G401 (cell line): ENCODE results near the gene ATIC. TPM values are rescaled to one million over a fixed set of nuclear protein-coding genes. Genes with fewer than 3 reads are reported as not detected.
"Not testable (repeated sequence)": the region's sequence is repeated elsewhere in the genome, so short reads cannot be mapped to it uniquely, and the experiment has no call there.

ENCODE experiments used
- DNase-seq: peaks from one replicate; pipeline ENCODE4 v3.0.0-alpha.2; 2015; ENCODE audit warnings: low spot score
- in situ Hi-C: cut with HindIII; loops from 2 replicates; pipeline ENCODE4 v1.10.0; 2016; ENCODE audit warnings: low sequenced_read_pairs, mixed read lengths
- total RNA-seq: library from RNA; depleted of rRNA; stranded (reverse); fragments of >200 nt; shearing (Covaris generic); gene quantifications from 2 replicates; pipeline ENCODE4 v1.2.3, GENCODE V29; 2014

The ATIC gene
- total RNA-seq, 1 experiment from 2014 or later = 60.6 TPM

DNA sequence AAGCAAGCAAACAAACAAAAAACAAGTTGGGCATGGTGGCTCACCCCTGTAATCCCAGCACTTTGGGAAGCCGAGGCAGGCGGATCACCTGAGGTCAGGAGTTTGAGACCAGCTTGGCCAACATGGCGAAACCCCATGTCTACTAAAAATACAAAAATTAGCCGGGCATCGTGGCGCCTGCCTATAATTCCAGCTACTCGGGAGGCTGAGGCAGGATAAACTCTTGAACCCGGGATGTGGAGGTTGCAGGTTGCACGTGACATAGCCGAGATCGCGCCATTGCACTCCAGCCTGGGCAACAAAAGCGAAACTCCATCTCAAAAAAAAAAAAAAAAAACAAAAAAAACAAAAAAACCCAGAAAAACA lies 617 bp upstream of the ATIC start:
- DNase-seq, in situ Hi-C loops: not testable (repeated sequence)

- in situ Hi-C loops = no loop called here
- DNase-seq = no peak
These were observed 1.4 kb downstream of the ATIC start for GRCh38 chr2:215313255-215313613.

GRCh38 chr2:215314896-215315295 lies 3.0 kb downstream of the ATIC start:
- in situ Hi-C loops = no loop called here
- no peak for DNase-seq

- DNase-seq = no peak
- in situ Hi-C loops = no loop called here
These were observed 3.4 kb downstream of the ATIC start for GRCh38 chr2:215315301-215315700.

- no peak for DNase-seq
- in situ Hi-C loops = no loop called here
These were observed 4.5 kb downstream of the ATIC start for GRCh38 chr2:215316336-215316735.

DNA sequence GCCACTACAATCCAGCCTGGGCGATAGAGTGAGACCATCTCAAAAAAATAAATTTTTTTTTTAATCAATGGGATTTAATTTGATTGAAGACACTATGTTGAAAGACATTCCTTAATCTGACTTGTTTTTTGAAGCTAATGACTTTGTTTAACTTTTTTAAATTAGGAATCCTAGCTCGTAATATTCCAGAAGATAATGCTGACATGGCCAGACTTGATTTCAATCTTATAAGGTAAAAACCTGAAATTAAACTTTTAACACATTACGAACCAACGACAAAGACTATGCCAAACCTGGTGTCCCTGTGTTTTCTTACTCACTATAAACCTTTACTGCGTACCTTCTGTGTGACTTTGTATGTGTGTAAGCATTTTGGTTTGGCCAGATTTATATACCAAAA lies 7.6 kb downstream of the ATIC start:
- DNase-seq = no peak
- in situ Hi-C loops = no loop called here

DNA sequence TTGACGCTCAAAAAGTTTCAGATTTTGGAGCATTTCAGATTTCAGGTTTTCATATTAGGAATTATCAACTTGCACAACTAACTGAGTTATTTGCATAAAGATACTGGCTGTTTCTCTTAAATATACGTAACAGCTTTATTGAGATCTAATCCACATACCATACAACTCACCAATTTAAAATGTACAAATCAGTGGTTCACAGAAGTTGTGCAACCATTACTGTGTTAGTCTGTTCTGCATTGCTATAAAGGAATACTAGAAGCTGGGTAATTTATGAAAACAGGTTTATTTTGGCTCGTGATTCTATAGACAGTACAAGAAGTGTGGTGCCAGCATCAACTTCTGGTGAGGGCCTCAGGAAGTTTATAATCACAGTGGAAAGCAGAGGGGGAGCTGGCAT lies 8.2 kb downstream of the ATIC start:
- DNase-seq = no peak
- in situ Hi-C loops = no loop called here

DNA sequence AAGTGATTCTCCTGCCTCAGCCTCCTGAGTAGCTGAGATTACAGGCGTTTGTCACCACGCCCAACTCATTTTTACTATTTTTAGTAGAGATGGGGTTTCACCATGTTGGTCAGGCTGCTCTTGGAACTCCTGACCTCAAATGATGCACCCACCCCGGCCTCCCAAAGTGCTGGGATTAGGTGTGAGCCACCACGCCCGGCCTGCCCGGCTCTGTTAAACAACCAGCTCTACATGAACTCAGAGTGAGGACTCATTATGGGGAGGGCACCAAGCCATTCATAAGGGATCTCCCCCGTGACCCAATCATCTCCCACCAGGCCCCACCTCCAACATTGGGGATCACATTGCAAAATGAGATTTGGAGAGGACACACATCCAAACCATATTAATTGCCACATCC lies 8.8 kb downstream of the ATIC start:
- no peak for DNase-seq
- in situ Hi-C loops = no loop called here

DNA sequence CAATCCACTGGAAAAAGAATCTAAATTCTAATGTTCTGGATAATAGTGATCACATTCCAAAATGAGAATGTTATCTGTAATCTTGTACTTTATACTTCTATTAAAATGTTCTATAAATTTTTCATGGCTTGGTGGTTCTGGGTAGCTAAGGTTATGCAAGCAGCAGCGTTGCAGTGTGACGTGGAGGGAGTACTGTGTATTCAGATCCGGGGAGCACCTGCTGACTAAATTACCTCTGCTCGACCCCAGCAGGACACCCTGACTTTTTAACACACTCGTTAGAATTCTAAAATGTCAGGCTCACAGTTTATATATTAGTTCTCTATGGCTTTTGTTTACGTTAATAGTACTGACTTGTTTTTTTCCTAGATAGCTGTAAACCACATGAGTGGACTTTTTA lies 13.0 kb downstream of the ATIC start:
- in situ Hi-C loops = no loop called here
- no peak for DNase-seq

DNA sequence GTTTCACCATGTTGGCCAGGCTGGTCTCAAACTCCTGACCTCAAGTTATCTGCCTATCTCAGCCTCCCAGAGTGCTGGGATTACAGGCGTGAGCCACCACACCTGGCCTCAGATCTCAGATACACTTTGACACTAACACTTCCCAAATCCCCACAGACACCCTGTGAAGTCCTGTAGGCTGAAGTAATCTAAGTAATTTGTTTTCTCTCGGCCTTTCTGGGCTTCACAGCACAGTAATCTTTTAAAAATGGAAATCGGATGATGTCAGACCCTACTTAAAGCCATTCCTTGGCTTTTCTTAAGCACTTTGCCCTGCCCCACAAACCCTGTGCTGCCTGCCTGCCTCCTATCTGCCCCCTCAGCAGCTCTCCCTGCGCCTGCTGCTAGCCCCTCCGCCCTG lies 16.2 kb downstream of the ATIC start:
- no peak for DNase-seq
- in situ Hi-C loops = no loop called here

DNA sequence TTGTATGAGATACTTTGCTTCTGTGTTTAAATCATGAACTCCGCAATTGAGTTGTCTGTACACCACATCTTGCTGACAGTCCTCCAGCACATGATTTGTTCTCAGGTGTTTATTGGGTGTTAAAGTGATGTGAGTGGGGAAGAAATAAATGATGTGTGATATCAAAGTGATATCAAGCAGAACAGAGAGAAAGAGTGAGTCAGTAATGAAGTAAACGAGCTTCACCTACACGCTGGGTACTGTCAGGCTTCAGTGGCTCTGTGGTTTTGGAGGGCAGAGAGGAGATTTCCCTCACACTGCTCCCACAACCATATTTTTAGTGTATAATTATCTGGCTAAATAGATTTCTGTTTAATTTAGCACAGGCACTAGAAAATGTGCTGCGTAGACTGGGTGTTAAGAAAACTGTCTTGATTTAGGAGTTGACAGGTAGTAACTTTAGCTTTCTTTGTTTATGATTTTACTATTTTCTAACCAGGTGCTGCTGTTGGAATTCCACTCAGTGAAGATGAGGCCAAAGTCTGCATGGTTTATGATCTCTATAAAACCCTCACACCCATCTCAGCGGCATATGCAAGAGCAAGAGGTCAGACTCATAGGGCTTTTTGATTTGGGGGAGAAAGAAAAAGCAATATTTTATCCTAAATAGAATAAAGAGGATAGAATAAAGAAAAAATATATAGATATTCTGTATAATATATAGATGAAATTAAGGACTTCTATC lies 21.2 kb downstream of the ATIC start:
- in situ Hi-C loops = no loop called here

GRCh38 chr2:215338883-215339679 lies 27.2 kb downstream of the ATIC start:
- DNase-seq = no peak
- in situ Hi-C loops = no loop called here

More for the DNA sequence above, 21.2 kb downstream of the ATIC start:
- no peak for DNase-seq

GRCh38 chr2:215347878-215348277 lies 36.0 kb downstream of the ATIC start:
- in situ Hi-C loops = no loop called here
- no peak for DNase-seq

DNA sequence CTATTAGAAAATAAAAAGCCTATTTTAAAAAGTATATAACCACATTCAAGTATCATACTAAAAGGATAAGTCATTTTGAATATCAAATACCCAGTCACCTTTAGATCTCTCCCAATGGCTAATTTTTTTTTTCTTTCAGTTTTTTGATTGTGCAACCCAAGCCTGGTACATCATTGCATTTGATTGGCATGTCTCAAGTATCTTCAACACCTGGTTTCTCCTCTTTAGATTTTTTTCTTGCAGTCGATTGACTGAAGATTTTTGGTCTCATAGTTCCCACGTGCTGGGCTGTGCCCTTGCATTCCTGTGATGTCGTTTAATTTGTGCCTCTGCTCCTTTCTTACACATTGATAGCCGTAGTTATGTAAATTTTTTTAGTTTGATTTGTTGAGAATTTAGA lies 40.7 kb downstream of the ATIC start:
- in situ Hi-C loops = no loop called here
- DNase-seq = no peak

DNA sequence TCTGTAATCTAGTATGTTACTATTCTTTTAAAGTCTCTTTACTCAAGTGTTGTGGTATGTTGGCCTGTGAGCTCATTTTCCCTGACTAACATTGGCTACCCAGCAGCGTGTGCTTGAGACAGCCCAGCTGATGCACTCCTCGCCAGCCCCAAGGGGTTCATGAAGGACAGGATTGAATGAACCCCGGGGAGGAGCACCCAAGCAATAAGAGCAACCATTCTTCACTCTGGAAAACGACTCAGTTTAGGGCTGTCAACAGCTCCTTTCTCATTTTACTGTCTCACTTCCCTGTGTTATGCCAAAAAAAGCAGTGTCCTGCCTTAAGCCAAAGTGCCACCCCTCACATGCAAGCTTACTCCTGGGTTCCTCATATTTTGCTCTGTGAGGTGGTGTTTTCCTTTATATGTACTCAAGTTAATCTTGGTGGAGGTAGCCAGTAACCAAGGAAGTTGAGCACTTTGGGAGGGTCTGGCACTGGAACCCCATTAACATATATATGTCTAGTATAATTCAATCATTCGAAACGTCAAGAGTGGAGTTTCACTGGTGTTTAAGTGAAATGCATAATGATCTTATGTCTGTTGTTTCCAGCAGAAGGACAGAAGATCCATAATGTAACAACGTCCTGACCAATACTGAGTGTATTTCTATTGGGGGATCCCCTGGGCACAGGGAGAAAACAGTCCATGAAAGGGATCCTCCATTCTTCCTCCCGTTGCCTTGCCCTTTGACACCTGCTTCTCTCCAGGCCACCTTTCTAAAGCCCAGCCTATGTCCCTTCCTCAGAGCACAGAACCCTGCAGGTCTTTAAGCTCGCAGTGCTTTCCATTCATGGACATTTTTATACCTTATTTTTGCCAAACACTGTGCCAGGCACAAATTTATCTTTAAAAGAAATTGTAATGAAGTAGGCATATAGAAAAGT lies 43.2 kb downstream of the ATIC start:
- in situ Hi-C loops = no loop called here
- no peak for DNase-seq

DNA sequence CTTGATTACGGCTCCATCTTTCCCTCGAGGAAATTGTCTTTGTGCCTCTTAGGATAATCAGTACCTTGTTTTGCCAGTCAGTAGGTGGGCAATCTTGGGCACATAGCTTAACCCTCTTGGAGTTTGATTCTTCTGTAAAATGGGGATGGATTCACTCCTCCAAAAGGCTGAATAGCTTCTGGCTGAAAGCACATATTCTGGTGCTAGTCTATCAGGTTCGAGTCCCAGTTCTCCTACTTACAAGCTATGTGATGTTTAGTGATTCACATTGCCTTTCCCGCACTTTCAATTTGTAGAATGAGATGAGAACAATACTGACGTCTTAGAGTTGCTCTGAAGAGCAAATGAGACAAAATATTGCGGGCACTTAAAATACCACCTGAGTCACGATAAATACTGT lies 43.9 kb downstream of the ATIC start:
- DNase-seq = no peak
- in situ Hi-C loops = no loop called here

- in situ Hi-C loops = no loop called here
- DNase-seq = no peak
These were observed 44.6 kb downstream of the ATIC start for GRCh38 chr2:215356334-215356947.

- no peak for DNase-seq
- in situ Hi-C loops = no loop called here
These were observed 45.1 kb downstream of the ATIC start for GRCh38 chr2:215356948-215357461.

GRCh38 chr2:215357660-215358059 lies 45.8 kb downstream of the ATIC start:
- no peak for DNase-seq
- in situ Hi-C loops = no loop called here
